IMR-90 (cell line): Measurements from ENCODE around the gene CBY1. TPM values are rescaled to one million over a fixed set of nuclear protein-coding genes. Genes with fewer than 3 reads are reported as not detected.

Experiments
- ATAC-seq: fragments of 200-7000 bp; cut with Tn5 transposase; 2 replicates; pipeline ENCODE4 v1.9.1; 2020; ENCODE audit warnings: low read depth, mild to moderate bottlenecking, moderate library complexity
- BruUV-seq: library from RNA; stranded (reverse); fragments of 400-500 nt; replicated peaks from 2 replicates; lab custom pipeline; 2021; lab: Mats Ljungman, UMichigan
- CTCF ChIA-PET: fragments of 300-600 bp; formaldehyde crosslinking; extraction: SDS; loops from one replicate; lab custom pipeline; 2021; ENCODE audit warnings: antibody characterized with exemption; lab: Yijun Ruan, JAX
- POLR2A ChIA-PET: fragments of 300-600 bp; sonication (Branson Sonifier 250); formaldehyde crosslinking; loops from one replicate; lab custom pipeline; 2022; ENCODE audit warnings: antibody characterized with exemption; ENCODE audit not compliant: unreplicated experiment; lab: Charles Lee
- DNase-seq: peaks from one replicate; pipeline ENCODE4 v3.0.0; 2013
- H2AFZ ChIP-seq: replicated peaks from 2 replicates; pipeline ENCODE3; 2013; ENCODE audit warnings: low read length, mild to moderate bottlenecking; ENCODE audit not compliant: poor library complexity
- H2AK5ac ChIP-seq: 2 replicates; pipeline ENCODE4 v1.6.1; 2013; ENCODE audit warnings: low read depth, low read length, inconsistent platforms
- H2AK9ac ChIP-seq: replicated peaks from 2 replicates; pipeline ENCODE3; 2013; ENCODE audit warnings: mild to moderate bottlenecking, low read depth, low read length, moderate library complexity; ENCODE audit not compliant: poor library complexity
- H2BK120ac ChIP-seq: 2 replicates; pipeline ENCODE4 v1.6.1; 2013; ENCODE audit warnings: low read depth, low read length, inconsistent platforms
- H2BK15ac ChIP-seq: 3 replicates; pipeline ENCODE4 v1.6.1; 2013; ENCODE audit warnings: low read depth, low read length, inconsistent platforms
- H2BK20ac ChIP-seq: 2 replicates; pipeline ENCODE4 v1.6.1; 2013; ENCODE audit warnings: low read depth, mild to moderate bottlenecking, inconsistent platforms, low read length, moderate library complexity
- H2BK5ac ChIP-seq: 2 replicates; pipeline ENCODE4 v1.6.1; 2013; ENCODE audit warnings: mild to moderate bottlenecking, low read depth, low read length, inconsistent platforms; ENCODE audit not compliant: poor library complexity, severe bottlenecking
- H3K14ac ChIP-seq: replicated peaks from 2 replicates; pipeline ENCODE4 v1.6.1; 2013; ENCODE audit warnings: low read depth, low read length, inconsistent platforms
- H3K18ac ChIP-seq: 2 replicates; pipeline ENCODE4 v1.6.1; 2013; ENCODE audit warnings: low read depth, low read length, control low read depth
- H3K23ac ChIP-seq: 2 replicates; pipeline ENCODE4 v1.6.1; 2013; ENCODE audit warnings: low read depth, low read length, inconsistent platforms
- H3K27ac ChIP-seq: 2 replicates; pipeline ENCODE4 v1.5.1; 2013; ENCODE audit warnings: mild to moderate bottlenecking, control low read depth, low read length; ENCODE audit not compliant: insufficient read depth
- H3K27me3 ChIP-seq: 2 replicates; pipeline ENCODE4 v1.6.1; 2013; ENCODE audit warnings: low read length; ENCODE audit not compliant: control insufficient read depth, insufficient read depth
- H3K36me3 ChIP-seq: 2 replicates; pipeline ENCODE4 v1.6.1; 2013; ENCODE audit warnings: low read length, mixed read lengths; ENCODE audit not compliant: control insufficient read depth, insufficient read depth
- H3K4ac ChIP-seq: 2 replicates; pipeline ENCODE4 v1.6.1; 2013; ENCODE audit warnings: low read depth, low read length, inconsistent platforms
- H3K4me1 ChIP-seq: 2 replicates; pipeline ENCODE4 v1.6.1; 2013; ENCODE audit warnings: low read length, mixed read lengths; ENCODE audit not compliant: control insufficient read depth, insufficient read depth
- H3K4me2 ChIP-seq: 2 replicates; pipeline ENCODE4 v1.6.1; 2013; ENCODE audit warnings: low read depth, mild to moderate bottlenecking, control low read depth, low read length, moderate library complexity
- H3K4me3 ChIP-seq: 2 replicates; pipeline ENCODE4 v1.5.1; 2013; ENCODE audit warnings: low read depth, mild to moderate bottlenecking, control low read depth, low read length, moderate library complexity; ENCODE audit not compliant: insufficient read depth
- H3K56ac ChIP-seq: 2 replicates; pipeline ENCODE4 v1.6.1; 2013; ENCODE audit warnings: low read length, inconsistent platforms; ENCODE audit not compliant: insufficient read depth; ENCODE audit errors: extremely low read depth
- H3K79me1 ChIP-seq, 2 experiments: 2 replicates each; pipeline ENCODE4 v1.6.1; 2013; ENCODE audit warnings: low read length in 2 of 2, inconsistent platforms in 1 of 2, low read depth in 1 of 2
- H3K9ac ChIP-seq: 2 replicates; pipeline ENCODE4 v1.6.1; 2013; ENCODE audit warnings: low read depth, low read length, control low read depth
- H3K9me1 ChIP-seq: 2 replicates; pipeline ENCODE4 v1.6.1; 2013; ENCODE audit warnings: low read length, inconsistent platforms; ENCODE audit not compliant: insufficient read depth
- H3K9me3 ChIP-seq: 2 replicates; pipeline ENCODE4 v1.6.1; 2013; ENCODE audit warnings: low read length; ENCODE audit not compliant: control insufficient read depth, insufficient read depth
- H4K20me1 ChIP-seq: 2 replicates; pipeline ENCODE4 v1.6.1; 2013; ENCODE audit warnings: low read length, inconsistent platforms; ENCODE audit not compliant: insufficient read depth
- H4K5ac ChIP-seq: 2 replicates; pipeline ENCODE4 v1.6.1; 2013; ENCODE audit warnings: mild to moderate bottlenecking, low read depth, low read length, control low read depth
- H4K8ac ChIP-seq, 2 experiments: 2 replicates each; pipeline ENCODE4 v1.6.1; 2013; ENCODE audit warnings: low read depth in 2 of 2, low read length in 2 of 2, control low read depth in 1 of 2, inconsistent platforms in 1 of 2
- H4K91ac ChIP-seq: 2 replicates; pipeline ENCODE4 v1.6.1; 2013; ENCODE audit warnings: low read depth, low read length, inconsistent platforms; ENCODE audit not compliant: insufficient read depth
- BHLHE40 ChIP-seq: fragments of 150-350 bp; IDR thresholded peaks from 2 replicates; pipeline ENCODE4 v1.6.1; 2016; ENCODE audit warnings: mild to moderate bottlenecking, low read depth, low read length
- CEBPB ChIP-seq: IDR thresholded peaks from 2 replicates; pipeline ENCODE4 v1.6.1; 2012; ENCODE audit warnings: low read depth, low read length, improper control_type of control experiment
- CHD1 ChIP-seq: IDR thresholded peaks from 2 replicates; pipeline ENCODE4 v1.6.1; 2012; ENCODE audit warnings: low read depth, low read length, improper control_type of control experiment
- FOS ChIP-seq: fragments of 150-350 bp; IDR thresholded peaks from 2 replicates; pipeline ENCODE4 v1.6.1; 2016; ENCODE audit warnings: low read depth, low read length
- MAFK ChIP-seq: IDR thresholded peaks from 2 replicates; pipeline ENCODE4 v1.6.1; 2012; ENCODE audit warnings: low read depth, low read length, improper control_type of control experiment
- MAZ ChIP-seq: IDR thresholded peaks from 2 replicates; pipeline ENCODE4 v1.6.1; 2012; ENCODE audit warnings: low read depth, mild to moderate bottlenecking, low read length, improper control_type of control experiment, moderate library complexity, borderline replicate concordance
- MXI1 ChIP-seq: IDR thresholded peaks from 2 replicates; pipeline ENCODE4 v1.6.1; 2012; ENCODE audit warnings: low read depth, mild to moderate bottlenecking, low read length, moderate library complexity, borderline replicate concordance
- NFE2L2 ChIP-seq: fragments of 150-350 bp; IDR thresholded peaks from 2 replicates; pipeline ENCODE4 v1.6.1; 2016; ENCODE audit warnings: low read depth, mild to moderate bottlenecking, low read length
- POLR2A ChIP-seq: IDR thresholded peaks from 2 replicates; pipeline ENCODE4 v1.6.1; 2012; ENCODE audit warnings: mild to moderate bottlenecking, low read depth, low read length
- RAD21 ChIP-seq: IDR thresholded peaks from 2 replicates; pipeline ENCODE4 v1.6.1; 2012; ENCODE audit warnings: low read length, improper control_type of control experiment
- RCOR1 ChIP-seq: IDR thresholded peaks from 2 replicates; pipeline ENCODE4 v1.6.1; 2012; ENCODE audit warnings: mild to moderate bottlenecking, low read length, improper control_type of control experiment; ENCODE audit not compliant: insufficient replicate concordance
- RFX5 ChIP-seq: IDR thresholded peaks from 2 replicates; pipeline ENCODE4 v1.8.0; 2012; ENCODE audit warnings: low read depth, mild to moderate bottlenecking, low read length, moderate library complexity
- SMC3 ChIP-seq: fragments of 150-350 bp; IDR thresholded peaks from 2 replicates; pipeline ENCODE4 v1.6.1; 2016; ENCODE audit warnings: low read depth, mild to moderate bottlenecking, antibody characterized with exemption, low read length, moderate library complexity
- USF2 ChIP-seq: fragments of 150-350 bp; IDR thresholded peaks from 2 replicates; pipeline ENCODE4 v1.6.1; 2017; ENCODE audit warnings: mild to moderate bottlenecking, antibody characterized with exemption, low read length, low read depth
- WGBS, 2 experiments: methylation state at CpG; one replicate each; pipeline versions ENCODE4 v1.1.5 to v1.1.7; 2013; ENCODE audit warnings: missing lambda C conversion rate in 2 of 2; ENCODE audit not compliant: insufficient read length in 1 of 2; ENCODE audit errors: extremely low coverage in 2 of 2; 5-methylcytosine and 5-hydroxymethylcytosine counted together
- dilution Hi-C: fragments of 300-500 bp; cut with HindIII; formaldehyde crosslinking; loops from one replicate; pipeline ENCODE4 v1.14.3; 2018; ENCODE audit warnings: low sequenced_read_pairs; ENCODE audit not compliant: unreplicated experiment
- in situ Hi-C: fragments of 300-500 bp; cut with MboI; formaldehyde crosslinking; loops from 3 replicates; pipeline ENCODE4 v1.14.3; 2019; ENCODE audit warnings: low sequenced_read_pairs, inconsistent platforms, mixed read lengths
- intact Hi-C: fragments of 100-400 bp; cut with micrococcal nuclease; formaldehyde crosslinking; loops from 2 replicates; pipeline ENCODE4 v1.10.0; 2022
- polyA plus RNA-seq, 3 experiments: library from polyadenylated mRNA; depleted of rRNA; stranded (reverse); fragments of >200 nt; gene quantifications; 2 replicates each; pipeline ENCODE4 v1.2.3, GENCODE V29; 2012; ENCODE audit warnings: low replicate concordance in 1 of 3
- total RNA-seq: library from RNA; depleted of rRNA; stranded (reverse); fragments of >200 nt; gene quantifications from 2 replicates; pipeline ENCODE4 v1.2.3, GENCODE V29; 2012
- TF ChIP-seq, protein P1 (sequence below): conservative IDR thresholded peaks from 2 replicates; pipeline ENCODE4 v1.5.1; 2012; ENCODE audit warnings: mild to moderate bottlenecking, low read depth, low read length, improper control_type of control experiment
- TF ChIP-seq, protein P2 (sequence below): fragments of 150-350 bp; IDR thresholded peaks from 2 replicates; pipeline ENCODE4 v1.6.1; 2016; ENCODE audit warnings: low read depth, mild to moderate bottlenecking, low read length, moderate library complexity, borderline replicate concordance

Gene CBY1
- total and polyA plus RNA-seq, 2 of the 4 experiments (the other 2 are of a cell fraction): 13.8 to 30.0 TPM

- Histone ChIP-seq H2AK9ac (no peak overlapping the region), H2BK20ac (no peak overlapping the region), H3K14ac (no peak overlapping the region), H2BK5ac (no peak overlapping the region), H4K91ac (no peak overlapping the region), H3K9ac (no peak overlapping the region), H2BK15ac (no peak overlapping the region), H3K9me1 (0 out of 2 replicates have a peak, but pooled peaks cover 3% of the 10 kb centered on the region), H3K23ac (no peak overlapping the region), H3K18ac (no peak overlapping the region), H3K36me3 (no peaks in the 10 kb centered on the region; the same call in 1 of the 2 replicates), H3K4me2 (no peak overlapping the region), H2BK120ac (no peak overlapping the region), H3K56ac (no peak overlapping the region), H4K8ac (no peak overlapping the region), H3K4me1 (peaks cover 2% of the 10 kb centered on the region; the same call in 1 of the 2 replicates), H3K27me3 (no peaks in the 10 kb centered on the region), H2AFZ (no peak overlapping the region), H3K79me1 (no peaks in the 10 kb centered on the region), H3K27ac (no peak overlapping the region), H3K9me3 (0 out of 2 replicates have a peak, but pooled peaks cover 2% of the 10 kb centered on the region), H4K5ac (no peak overlapping the region), H4K20me1 (no peaks in the 10 kb centered on the region), H2AK5ac (no peak overlapping the region), H3K4ac (no peak overlapping the region), H3K4me3 (no peak overlapping the region)
- in situ Hi-C loops (no loop called here), dilution Hi-C loops (no loop called here), intact Hi-C loops (no loop called here)
- BruUV-seq: no TSS peak
- no CpG with 5 or more reads among the region's 1 CpG for WGBS, 2 experiments
- ChIA-PET POLR2A (interaction anchor here (0.6 kb wide), 1 partner anchor 210 kb away, joined by 3 read pairs; no protein-coding TSS in a partner anchor), CTCF (no interaction called here)
- DNase-seq (no peak), ATAC-seq (no peak)
- no peak for TF ChIP-seq SMC3
- TF ChIP-seq CEBPB: no peak
- TF ChIP-seq FOS: no peak
- TF ChIP-seq CHD1: no peak
- TF ChIP-seq MAZ: no peak
- no peak for TF ChIP-seq MAFK
- TF ChIP-seq, protein P1, sequence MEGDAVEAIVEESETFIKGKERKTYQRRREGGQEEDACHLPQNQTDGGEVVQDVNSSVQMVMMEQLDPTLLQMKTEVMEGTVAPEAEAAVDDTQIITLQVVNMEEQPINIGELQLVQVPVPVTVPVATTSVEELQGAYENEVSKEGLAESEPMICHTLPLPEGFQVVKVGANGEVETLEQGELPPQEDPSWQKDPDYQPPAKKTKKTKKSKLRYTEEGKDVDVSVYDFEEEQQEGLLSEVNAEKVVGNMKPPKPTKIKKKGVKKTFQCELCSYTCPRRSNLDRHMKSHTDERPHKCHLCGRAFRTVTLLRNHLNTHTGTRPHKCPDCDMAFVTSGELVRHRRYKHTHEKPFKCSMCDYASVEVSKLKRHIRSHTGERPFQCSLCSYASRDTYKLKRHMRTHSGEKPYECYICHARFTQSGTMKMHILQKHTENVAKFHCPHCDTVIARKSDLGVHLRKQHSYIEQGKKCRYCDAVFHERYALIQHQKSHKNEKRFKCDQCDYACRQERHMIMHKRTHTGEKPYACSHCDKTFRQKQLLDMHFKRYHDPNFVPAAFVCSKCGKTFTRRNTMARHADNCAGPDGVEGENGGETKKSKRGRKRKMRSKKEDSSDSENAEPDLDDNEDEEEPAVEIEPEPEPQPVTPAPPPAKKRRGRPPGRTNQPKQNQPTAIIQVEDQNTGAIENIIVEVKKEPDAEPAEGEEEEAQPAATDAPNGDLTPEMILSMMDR: no peak
- TF ChIP-seq RFX5: no peak
- no peak for TF ChIP-seq USF2
- no peak for TF ChIP-seq MXI1
- no peak for TF ChIP-seq NFE2L2
- no peak for TF ChIP-seq BHLHE40
- TF ChIP-seq RCOR1: no peak
- no peak for TF ChIP-seq POLR2A
- no peak for TF ChIP-seq RAD21
- TF ChIP-seq, protein P2, sequence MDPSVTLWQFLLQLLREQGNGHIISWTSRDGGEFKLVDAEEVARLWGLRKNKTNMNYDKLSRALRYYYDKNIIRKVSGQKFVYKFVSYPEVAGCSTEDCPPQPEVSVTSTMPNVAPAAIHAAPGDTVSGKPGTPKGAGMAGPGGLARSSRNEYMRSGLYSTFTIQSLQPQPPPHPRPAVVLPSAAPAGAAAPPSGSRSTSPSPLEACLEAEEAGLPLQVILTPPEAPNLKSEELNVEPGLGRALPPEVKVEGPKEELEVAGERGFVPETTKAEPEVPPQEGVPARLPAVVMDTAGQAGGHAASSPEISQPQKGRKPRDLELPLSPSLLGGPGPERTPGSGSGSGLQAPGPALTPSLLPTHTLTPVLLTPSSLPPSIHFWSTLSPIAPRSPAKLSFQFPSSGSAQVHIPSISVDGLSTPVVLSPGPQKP: no peak
Observed at GRCh38 chr22:38618258-38618657, 38.2 kb upstream of the CBY1 start.
